Breast epithelium (tissue), 4 donors: ENCODE data around the gene ZFHX3. TPM values are rescaled to one million over a fixed set of nuclear protein-coding genes. Genes with fewer than 3 reads are reported as not detected.

Experiments
- DNase-seq, 2 donors: peaks; one replicate each; pipeline ENCODE4 v3.0.0-alpha.2; 2019; ENCODE audit warnings: low spot score in 2 of 2
- H3K27ac ChIP-seq, 2 donors: fragments of 200-600 bp; sonication (generic) in 1 of 2; one replicate each; pipeline ENCODE4 v1.5.1; 2016 to 2019; ENCODE audit warnings: mild to moderate bottlenecking in 1 of 2
- H3K27me3 ChIP-seq, 2 donors: fragments of 200-600 bp; sonication (generic) in 1 of 2; one replicate each; pipeline versions ENCODE4 v1.5.1 to v1.6.0; 2017 to 2019; ENCODE audit warnings: control low read depth in 1 of 2, mild to moderate bottlenecking in 1 of 2
- H3K36me3 ChIP-seq: fragments of 200-600 bp; one replicate; pipeline ENCODE4 v1.5.1; 2019
- H3K4me1 ChIP-seq, 2 donors: fragments of 200-600 bp; sonication (generic); one replicate each; pipeline ENCODE4 v1.5.1; 2016 to 2019; ENCODE audit warnings: control low read depth in 1 of 2
- H3K4me3 ChIP-seq, 3 donors: fragments of 200-600 bp; sonication (generic); 1 replicate in 2 of 3; 2 replicates in 1 of 3; pipeline ENCODE4 v1.5.1; 2016 to 2019; ENCODE audit warnings: mild to moderate bottlenecking in 3 of 3, moderate library complexity in 2 of 3
- H3K9me3 ChIP-seq, 2 donors: fragments of 200-600 bp; sonication (generic) in 1 of 2; one replicate each; pipeline ENCODE4 v1.5.1; 2016 to 2019; ENCODE audit warnings: control low read depth in 1 of 2
- CTCF ChIP-seq, 3 donors: fragments of 450-650 bp; IDR thresholded peaks; one replicate each; pipeline ENCODE4 v1.5.1; 2016 to 2017; ENCODE audit warnings: antibody characterized with exemption in 3 of 3, mild to moderate bottlenecking in 3 of 3, moderate library complexity in 3 of 3
- POLR2A ChIP-seq: fragments of 450-650 bp; IDR thresholded peaks from one replicate; pipeline ENCODE4 v1.6.1; 2016; ENCODE audit warnings: antibody characterized with exemption, mild to moderate bottlenecking, moderate library complexity
- POLR2AphosphoS5 ChIP-seq, 3 donors: sonication (generic); formaldehyde crosslinking; IDR thresholded peaks; one replicate each; pipeline ENCODE4 v1.6.1; 2017; ENCODE audit warnings: antibody characterized with exemption in 3 of 3
- intact Hi-C: fragments of 100-400 bp; cut with DNase I; formaldehyde crosslinking; loops from one replicate; pipeline ENCODE4 v1.15.1; 2023; ENCODE audit warnings: low total_unique reads
- total RNA-seq, 3 donors: library from RNA; depleted of rRNA; stranded (reverse); fragments of >200 nt; gene quantifications; one replicate each; pipeline ENCODE4 v1.1.0, GENCODE V29; 2016

The ZFHX3 gene
- total RNA-seq, 3 donors from 2014 or later: 10.8 to 36.0 (median 11.8) TPM

- H3K9me3 ChIP-seq: no peaks in the 10 kb centered on the region
- peak overlapping the region in 2 of 3 donors; percentile 69 to 75 for H3K4me3 ChIP-seq
- DNase-seq: no peak
- H3K27ac ChIP-seq: no peak overlapping the region
- TF ChIP-seq POLR2AphosphoS5 (IDR thresholded peaks at IDR 0.05): no peak
- TF ChIP-seq CTCF (IDR thresholded peaks at IDR 0.05): no peak
- TF ChIP-seq POLR2A: no peak
- intact Hi-C loops: no loop called here
- no peaks in the 10 kb centered on the region for H3K36me3 ChIP-seq
- H3K4me1 ChIP-seq: peaks cover 0 to 6% of the 10 kb centered on the region in 2 donors
- peaks cover 0 to 36% of the 10 kb centered on the region in 2 donors for H3K27me3 ChIP-seq
Measured at GRCh38 chr16:73059779-73060615, 12.1 kb upstream of the ZFHX3 start.

DNA sequence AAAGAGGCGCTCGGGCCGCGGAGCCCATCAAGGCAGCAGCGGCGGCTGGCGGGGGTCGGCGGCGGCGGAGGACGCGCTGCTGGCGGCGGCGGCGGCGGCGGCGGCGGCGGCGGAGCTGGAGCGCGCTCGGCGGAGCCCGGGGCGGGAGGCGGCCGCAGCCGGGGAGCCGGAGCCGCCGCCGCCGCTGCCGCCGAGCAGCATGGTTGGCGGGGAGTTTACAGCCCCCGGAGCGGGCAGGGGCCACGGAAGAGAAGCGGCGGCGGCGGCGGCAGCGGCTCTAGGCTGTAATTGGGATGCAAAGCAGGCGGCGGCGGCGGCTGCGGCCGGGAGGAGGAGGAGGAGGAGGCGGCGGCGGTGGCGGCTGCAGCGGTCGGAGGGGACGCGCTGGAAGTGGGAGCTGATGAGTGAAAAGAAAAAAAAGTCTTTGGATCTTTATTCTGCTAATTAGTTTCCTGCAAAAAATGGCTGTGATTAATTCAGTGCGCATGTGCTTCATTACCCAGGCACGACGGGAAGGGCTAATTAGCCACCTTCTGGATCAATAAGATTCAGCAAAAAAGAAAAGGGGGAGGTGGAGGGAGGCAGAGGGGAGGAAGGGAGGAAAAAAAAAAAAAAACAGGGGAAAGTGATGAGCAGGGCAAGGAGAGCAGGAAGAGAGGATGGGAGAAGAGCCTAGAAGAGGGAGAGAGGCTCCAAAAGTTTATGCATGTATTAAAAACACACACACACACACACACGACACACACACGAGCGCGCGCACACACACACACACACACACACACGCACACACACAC lies 10.9 kb upstream of the ZFHX3 start:
- Histone ChIP-seq H3K4me1 (peaks cover 0 to 6% of the 10 kb centered on the region in 2 donors), H3K27ac (peak overlapping the region; percentile 86 to 97), H3K9me3 (no peaks in the 10 kb centered on the region), H3K4me3 (peak overlapping the region; percentile 69 to 90 (median 75)), H3K36me3 (no peaks in the 10 kb centered on the region), H3K27me3 (peaks cover 0 to 24% of the 10 kb centered on the region in 2 donors)
- TF ChIP-seq CTCF (IDR thresholded peaks at IDR 0.05) (no peak), POLR2AphosphoS5 (IDR thresholded peaks at IDR 0.05) (no peak), POLR2A (no peak)
- DNase-seq: no peak
- intact Hi-C loops: no loop called here

DNA sequence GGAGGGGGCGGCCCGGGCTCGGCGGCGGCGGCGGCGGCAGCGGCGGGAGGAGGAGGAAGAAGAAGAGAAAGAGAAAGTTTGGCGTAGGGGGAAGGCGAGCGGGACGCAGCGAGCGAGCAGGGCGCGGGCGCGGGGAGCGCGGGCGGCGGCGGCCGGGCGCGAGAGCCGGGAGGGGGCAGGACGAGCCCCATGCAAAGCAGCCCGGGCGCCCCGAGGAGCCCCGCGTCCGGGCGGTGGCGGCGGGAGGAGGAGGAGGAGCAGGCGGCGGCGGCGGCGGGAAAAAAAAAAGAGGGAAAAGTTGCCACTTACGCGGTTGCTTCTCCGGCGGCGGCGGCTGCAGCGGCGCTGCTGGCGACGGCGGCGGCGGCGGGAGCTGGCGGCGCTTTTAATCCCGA lies 10.3 kb upstream of the ZFHX3 start:
- DNase-seq: no peak
- Histone ChIP-seq H3K4me3 (peak overlapping the region; percentile 69 to 90 (median 75)), H3K4me1 (peaks cover 0 to 6% of the 10 kb centered on the region in 2 donors), H3K36me3 (no peaks in the 10 kb centered on the region), H3K27ac (peak overlapping the region; percentile 86 to 97), H3K27me3 (peaks cover 0 to 18% of the 10 kb centered on the region in 2 donors), H3K9me3 (no peaks in the 10 kb centered on the region)
- intact Hi-C loops: no loop called here
- TF ChIP-seq CTCF (IDR thresholded peaks at IDR 0.05) (no peak), POLR2A (no peak), POLR2AphosphoS5 (IDR thresholded peaks at IDR 0.05) (no peak)

DNA sequence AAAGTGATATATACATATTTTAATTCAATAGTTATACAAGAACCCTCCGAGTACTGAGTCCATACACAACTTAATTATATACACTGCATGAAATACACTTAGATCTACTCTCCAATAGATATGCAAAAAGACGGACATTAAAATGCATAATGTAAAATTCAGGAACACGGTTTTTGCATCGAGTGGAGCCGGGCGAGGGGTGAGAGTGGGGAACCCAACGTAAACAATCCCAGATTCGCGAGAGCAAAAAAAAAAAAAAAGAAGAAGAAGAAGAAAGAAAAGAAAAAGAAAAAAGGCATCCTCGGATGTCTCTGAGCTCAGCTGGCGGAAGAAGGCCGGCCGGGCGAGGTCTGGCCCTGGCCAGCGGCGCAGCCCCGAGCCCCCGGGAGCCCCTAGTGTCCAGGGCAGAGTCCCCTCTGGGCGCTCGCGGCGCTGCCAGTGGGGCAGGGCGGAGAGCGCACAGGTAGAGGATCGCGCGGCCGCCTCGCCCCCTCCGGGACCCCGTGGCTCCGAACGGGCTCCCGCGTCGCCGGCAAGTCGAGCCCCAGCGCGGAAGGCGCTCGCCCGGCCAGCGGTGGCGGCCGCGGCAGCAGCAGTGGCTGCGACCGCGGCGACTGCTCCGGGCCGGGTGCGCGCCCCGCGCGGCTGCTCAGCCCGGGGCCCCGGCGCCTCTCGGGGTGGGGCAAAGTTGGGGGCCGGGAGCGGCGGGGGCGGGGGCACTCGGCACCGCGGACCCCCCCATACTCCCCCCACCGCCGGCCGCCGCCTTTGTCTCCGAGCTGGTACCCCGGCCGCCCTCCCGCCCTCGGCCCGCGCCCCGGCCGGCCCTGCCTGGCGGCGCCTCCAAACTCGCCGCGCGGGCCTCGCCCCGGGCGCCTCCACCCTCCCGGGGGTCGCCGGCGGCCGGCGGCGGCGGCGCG lies 9.6 kb upstream of the ZFHX3 start:
- H3K4me3 ChIP-seq: peak overlapping the region; percentile 69 to 90 (median 75)
- no peaks in the 10 kb centered on the region for H3K9me3 ChIP-seq
- H3K27ac ChIP-seq: peak overlapping the region; percentile 85 to 97
- intact Hi-C loops: no loop called here
- TF ChIP-seq POLR2AphosphoS5 (IDR thresholded peaks at IDR 0.05): peak in 1 of 3 donors; percentile 17
- TF ChIP-seq POLR2A: no peak
- no peak for TF ChIP-seq CTCF (IDR thresholded peaks at IDR 0.05)
- H3K36me3 ChIP-seq: no peaks in the 10 kb centered on the region
- H3K27me3 ChIP-seq: peaks cover 0 to 12% of the 10 kb centered on the region in 2 donors
- H3K4me1 ChIP-seq: peaks cover 0 to 6% of the 10 kb centered on the region in 2 donors
- no peak for DNase-seq
